NCI-H82 treated with DMSO at 0.1 percent for 48 hours (cell line): ENCODE data around the gene MARCKS.
"Not testable (repeated sequence)": the region's sequence is repeated elsewhere in the genome, so short reads cannot be mapped to it uniquely, and the experiment has no call there.

ENCODE experiments used
- DNase-seq: peaks from one replicate; lab custom pipeline; 2025; ENCODE audit not compliant: unreplicated experiment; lab: John Stamatoyannopoulos, UW

Gene MARCKS

DNA sequence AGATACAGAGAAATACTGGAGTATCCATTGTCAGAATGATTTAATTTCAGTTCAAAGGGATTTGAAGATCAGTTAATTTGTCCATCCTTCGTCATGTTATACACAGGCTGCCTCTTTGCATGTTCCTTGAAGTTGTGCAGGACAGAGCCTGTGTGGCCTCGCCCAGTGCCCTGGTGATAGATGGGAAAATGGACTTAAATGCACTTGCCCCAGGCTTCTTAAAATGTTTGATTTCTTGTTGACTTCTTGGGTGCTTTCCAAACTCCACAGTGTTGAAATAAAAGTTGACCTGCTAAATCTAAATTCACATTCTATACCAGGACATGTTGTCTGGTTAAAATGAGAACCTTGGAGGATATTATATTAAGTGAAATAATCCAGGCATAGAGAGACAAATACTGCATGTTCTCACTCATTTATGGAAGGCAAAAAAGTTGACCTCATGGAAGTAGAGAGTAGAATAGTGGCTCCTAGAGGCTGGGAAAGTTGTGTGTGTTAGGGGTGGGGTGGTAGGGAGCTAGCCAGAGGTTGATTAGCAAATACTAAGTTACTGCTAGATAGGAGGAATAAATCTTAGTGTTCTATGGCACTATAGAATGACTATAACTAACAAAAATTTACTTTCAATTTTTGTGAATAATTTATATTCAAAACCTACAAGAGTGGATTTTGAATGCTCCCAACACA is 25.3 kb downstream of the MARCKS start:
- no peak for DNase-seq

DNA sequence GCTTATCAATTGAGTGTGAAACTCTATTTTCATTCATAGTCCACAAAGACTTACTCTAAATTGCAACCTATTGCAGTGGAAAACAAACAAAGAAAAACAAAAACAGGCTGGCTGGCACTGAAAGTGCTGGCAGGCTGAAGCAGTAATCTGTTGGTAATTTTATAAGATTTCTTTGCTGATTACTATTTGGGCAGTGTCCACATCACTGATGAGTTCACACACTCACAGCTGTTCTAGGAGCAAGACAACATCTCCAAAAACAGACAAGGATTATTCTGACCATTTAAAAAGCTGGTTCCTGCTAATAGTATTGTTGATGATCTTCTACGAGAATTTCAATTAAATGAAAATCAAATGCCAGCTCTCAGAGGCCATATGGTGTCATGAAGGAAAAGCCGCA is 26.9 kb downstream of the MARCKS start:
- DNase-seq, result no peak

DNA sequence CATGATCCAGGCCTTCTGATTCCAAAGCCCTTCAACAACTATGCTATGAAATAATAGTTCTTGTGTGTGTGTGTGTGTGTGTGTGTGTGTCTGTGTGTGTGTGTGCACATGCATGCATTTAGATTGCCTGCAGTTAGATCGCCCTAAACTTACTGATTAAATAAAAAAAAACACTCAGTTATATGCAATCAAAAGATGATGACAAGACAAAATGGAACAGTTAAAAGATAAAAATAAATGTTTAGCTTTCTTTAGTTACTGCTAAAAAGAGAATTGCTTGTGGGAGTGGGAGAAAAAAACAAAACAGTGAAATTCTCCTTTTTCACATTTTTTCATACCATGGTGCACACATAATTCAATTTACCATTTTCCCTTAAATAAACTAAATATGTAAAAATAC is 29.4 kb downstream of the MARCKS start:
- no peak for DNase-seq

DNA sequence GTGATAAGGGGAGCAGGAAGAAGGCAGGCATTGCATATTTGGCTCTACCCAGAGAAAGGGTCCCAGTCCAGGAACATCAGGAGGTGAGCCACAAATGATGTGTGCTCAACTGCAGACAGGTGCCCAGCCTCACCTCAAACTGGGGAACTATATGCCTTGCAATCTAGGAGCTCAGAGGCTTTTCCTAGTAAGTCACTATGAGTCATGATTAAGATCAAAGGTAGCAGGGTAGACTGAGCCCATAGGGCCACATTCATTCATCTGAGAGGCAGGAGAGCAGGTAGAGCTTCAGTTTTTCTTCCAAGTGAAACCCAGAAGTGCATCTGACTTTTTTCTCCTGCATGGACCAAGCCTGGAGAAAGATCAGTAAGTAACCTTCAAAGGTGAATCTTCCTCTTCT is 31.3 kb downstream of the MARCKS start:
- no peak for DNase-seq

DNA sequence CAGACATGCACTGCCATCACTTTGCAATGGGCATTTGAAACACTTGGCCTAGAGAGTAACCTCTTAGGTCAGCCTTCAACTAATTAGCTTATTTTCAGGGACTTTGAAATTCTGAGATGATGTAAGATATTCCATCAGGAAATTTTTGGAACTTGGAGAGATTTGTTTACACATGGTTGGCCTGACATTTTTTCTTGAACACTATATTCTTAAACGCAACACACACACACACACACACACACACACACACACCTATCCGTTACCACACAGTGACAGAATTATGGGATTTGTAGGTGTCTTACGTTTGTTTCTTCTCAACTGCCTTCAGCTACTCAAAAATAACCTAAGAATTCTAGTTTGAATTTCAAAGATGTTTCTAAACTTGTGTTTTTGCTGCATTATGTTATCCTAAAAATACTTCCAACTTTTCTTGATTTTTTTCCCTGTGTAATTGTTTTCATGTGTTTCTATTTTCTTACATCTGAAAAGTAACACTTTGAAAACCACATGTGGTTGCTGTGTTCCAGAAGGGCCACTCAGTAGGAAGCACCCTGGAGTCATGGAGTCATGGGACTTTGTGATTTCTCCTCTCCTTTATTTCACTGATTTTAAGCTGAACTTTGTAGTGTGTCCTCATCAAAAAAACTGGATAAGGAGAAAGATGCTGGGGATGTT is 31.9 kb downstream of the MARCKS start:
- no peak for DNase-seq

DNA sequence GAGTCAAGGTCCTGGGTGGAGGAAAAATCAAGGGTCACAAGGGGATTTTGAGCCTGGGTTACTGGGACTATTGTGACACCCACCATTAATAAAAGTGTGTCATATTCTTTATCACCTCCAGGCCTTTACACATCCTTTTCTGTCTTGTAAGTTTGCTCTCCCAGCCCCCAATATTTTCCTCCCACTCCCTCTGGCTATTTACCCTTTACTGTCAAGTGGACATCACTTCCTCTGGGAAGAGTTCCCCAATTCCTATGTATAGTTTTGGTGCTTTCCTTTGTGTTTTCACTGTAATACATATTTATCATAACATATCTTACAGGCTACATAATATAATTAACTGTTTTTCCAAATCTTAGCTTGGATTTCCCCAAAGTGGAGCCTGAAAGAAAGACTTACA is 36.3 kb downstream of the MARCKS start:
- no peak for DNase-seq

DNA sequence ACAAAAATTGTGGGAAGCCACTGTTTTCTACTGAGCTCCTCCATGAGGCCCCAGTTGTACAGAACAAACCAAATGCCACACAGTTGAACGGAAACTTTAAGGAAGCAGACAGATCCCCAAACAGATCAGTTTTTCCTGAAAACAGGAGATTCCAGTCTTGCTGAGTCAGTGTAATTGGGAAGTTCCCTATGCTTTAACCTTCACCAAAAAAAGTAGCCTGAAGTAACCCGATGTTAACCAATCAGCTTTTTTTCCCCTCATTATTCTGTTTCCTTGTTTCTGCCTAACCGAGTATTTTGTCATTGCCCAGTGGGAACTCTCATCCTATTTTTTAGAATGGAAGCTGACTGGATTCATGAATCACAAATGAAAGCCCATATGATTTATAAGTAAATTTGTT is 36.7 kb downstream of the MARCKS start:
- DNase-seq, result no peak

DNA sequence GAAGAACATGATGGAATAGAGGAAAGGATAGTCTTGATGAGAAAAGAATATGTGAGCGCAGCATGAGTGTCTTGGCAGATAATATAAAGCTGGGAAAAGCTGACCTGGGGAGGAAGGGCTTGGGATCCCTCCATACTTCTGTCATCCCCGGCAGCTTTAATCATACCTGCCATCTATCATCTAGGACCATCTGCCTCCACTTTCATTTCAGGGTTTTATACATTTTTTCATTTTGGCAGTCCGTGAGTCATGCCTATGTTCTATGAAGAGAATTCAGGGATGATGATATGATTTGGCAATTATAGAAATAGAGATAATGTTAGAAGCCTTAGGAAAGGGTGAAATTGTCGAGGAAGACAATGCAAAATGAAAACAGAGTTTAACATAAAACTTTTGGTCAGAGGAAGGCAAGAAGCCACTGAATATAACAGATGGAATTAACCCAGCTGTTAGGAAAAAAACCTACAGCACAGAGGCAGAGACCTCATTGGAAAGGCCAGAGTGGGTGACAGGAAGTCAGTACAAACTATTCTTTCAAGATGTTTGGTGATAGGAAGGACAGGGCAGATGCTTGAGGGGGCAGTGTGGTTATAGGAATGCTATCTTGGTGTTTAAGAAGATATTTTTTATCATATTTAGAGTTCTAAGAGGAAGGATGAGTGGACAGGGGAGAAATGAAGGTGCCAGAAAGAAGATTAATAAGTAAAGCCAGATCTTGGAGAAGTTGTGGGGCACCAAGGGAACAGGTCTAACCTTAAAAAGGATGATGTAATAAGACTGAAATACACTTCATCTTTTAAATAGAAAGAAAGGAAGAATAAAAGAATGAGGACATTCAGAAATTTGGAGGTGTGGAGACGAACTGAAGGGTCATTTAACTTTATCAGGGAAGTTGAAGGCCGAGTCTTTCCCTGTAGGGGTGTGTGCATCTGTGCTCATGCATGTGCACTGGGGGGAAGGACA is 37.8 kb downstream of the MARCKS start:
- DNase-seq, result no peak

DNA sequence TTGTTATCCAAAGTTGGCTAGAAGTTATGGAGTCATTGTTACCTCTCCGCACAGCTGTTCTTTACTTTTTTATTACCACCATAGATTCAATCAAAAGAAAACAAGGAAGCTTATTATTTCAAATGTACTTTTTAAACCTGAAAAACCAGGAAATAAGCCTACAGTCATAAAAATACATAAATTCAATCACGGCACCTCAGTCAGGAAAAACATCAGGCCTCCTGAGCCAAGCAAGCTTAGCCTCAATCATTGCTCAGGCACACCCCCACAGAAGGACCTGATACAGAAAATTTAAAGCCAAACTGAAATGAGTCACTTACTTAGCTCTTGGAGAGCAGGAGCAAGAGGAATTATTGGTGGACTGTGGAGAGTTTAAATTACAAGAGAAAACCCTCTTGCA is 44.3 kb downstream of the MARCKS start:
- no peak for DNase-seq

DNA sequence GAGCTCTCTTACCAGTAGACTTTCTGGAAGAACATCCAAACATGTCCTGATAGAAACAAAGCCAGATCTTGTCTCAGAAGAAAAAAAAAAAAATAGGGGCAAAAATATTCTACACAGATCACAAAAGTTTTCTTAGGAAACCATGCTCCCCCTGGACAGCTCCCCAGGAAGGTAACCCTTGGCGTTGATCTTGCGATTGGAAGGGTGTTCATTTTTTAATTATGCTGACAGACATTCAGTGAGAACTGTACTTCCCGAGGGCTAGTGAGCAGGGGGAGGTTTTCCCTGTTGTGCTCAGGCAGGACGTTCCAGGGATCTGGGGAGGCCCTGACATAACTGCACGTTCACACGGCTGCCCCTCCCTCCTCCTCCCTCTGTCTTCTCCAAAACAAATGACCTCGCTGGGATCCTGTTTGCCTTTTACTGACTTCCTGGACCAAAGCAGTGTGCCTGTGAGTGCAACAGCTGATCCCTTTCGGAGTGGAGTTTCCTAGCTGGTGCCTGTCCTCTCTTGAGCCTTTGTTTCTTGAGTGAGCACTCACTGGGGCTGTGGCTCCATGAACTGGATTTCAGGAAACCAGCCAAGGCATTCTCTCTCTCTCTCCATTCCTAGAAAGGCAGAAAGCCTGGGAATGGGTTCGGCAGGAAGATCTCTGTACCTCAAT is 46.7 kb downstream of the MARCKS start:
- no peak for DNase-seq

DNA sequence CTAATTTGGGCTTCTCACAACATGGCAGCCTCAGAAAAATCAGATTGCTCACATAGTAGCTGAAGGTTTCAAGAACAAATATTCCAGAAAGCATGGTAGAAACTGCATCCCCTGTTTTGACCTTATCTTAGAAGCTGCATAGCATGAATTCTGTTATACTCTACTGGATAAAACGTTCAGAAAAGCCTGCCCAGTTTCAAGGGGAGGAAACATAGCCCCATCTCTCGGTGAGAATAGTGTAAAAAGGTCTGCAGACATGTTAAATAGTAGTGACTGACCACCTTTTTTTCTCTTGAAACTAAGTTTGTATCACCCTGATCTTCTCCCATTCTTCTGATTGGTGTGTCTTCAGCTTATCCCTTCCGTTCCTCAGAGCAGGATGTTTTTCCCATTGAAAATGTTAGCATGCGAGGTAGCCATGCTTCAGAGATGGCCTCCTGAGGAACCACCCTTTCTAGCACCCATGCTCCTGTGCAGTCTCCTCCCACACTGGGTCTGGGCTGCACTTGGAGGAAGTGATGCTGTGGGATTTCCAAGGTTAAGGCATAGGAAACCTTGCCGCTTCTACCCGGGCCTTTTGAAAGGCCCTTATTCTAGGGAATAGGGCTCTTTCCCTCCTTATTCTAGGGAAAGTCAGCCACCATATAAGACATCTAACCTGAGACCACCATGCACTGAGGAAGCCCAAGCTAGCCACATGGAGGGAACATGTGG is 50.1 kb downstream of the MARCKS start:
- DNase-seq, result no peak

DNA sequence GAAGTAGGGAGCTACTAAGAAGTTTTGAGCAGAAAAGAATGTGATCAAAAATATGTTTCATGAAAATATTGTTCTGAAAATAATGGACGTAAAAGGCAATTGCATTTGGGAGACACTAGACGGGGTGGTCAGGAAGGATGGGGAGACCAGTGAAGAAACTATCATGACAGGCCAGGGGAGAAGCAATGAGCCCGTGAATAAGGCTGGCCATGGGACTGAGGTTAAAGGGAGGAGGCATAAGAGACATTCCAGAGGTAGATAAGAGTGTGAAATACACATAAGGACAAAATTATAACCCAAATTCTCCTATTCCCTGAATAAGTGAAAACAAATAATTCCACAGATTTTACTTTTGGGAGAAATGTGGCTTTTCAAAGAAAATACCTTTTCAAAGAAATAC is 51.7 kb downstream of the MARCKS start:
- DNase-seq, result no peak

DNA sequence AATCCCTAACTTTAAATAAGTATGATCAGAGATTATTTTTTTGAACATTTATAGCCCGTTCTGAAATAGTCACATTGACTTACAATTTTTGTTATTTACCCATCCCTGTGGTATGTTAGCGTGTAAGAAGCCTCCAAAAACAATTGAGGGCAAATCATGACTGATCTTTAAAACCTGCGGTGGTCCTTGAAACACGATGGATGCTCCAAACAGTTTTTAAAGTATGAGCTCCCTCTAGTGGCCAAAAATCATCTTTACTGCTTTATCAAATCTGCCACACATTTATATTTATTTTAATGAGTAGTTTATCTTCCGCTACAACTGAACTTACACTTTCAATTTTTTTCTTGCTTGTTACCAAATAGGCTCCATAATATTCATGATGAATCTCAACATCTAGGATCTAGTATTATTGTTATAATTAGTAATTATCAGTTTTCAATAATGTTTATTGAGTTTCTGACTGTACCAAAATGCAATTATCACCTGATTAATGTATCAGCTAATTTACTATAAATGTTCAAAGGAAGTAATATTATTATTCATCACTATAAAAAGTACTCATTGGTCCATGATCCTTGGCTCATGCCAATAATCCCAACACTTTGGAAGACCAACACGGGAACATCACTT is 52.2 kb downstream of the MARCKS start:
- DNase-seq, result peak; percentile 46

DNA sequence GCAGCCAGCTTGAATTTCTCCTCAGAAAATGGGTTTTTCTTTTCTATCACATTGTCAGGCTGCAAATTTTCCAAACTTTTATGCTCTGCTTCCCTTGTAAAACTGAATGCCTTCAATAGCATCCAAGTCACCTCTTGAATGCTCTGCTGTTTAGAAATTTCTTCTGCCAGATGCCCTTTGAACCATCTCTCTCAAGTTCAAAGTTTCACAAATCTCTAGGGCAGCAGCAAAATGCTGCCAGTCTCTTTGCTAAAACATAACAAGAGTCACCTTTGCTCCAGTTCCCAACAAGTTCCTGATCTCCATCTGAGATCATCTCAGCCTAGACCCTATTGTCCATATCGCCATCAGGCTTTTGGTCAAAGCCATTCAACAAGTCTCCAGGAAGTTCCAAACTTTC is 53.1 kb downstream of the MARCKS start:
- DNase-seq, result not testable (repeated sequence)
